Suppressor macrophage treated with lipopolysaccharide for 4 hours (primary cell): ENCODE measurements around the gene TTBK1.

Experiments
- DNase-seq: peaks from one replicate; pipeline ENCODE4 v3.0.0-alpha.2; 2020

The TTBK1 gene

GRCh38 chr6:43226192-43226851 lies 17.0 kb upstream of the TTBK1 start:
- DNase-seq = no peak

GRCh38 chr6:43228951-43229802 lies 14.1 kb upstream of the TTBK1 start, which contains the start of gene DNPH1:
DNPH1 (minus strand) TSS chr6:43229481; CDS start chr6:43229456, 25 bp downstream.
- peak; percentile 83 for DNase-seq

GRCh38 chr6:43229803-43230620 lies 13.3 kb upstream of the TTBK1 start:
- no peak for DNase-seq

- no peak for DNase-seq
Observed at GRCh38 chr6:43231053-43231452, 12.2 kb upstream of the TTBK1 start.

GRCh38 chr6:43231735-43232450 lies 11.4 kb upstream of the TTBK1 start:
- no peak for DNase-seq

- DNase-seq = no peak
Observed at GRCh38 chr6:43235841-43236240, 7.4 kb upstream of the TTBK1 start.

GRCh38 chr6:43239054-43239453 lies 4.2 kb upstream of the TTBK1 start:
- no peak for DNase-seq

- peak; percentile 52 for DNase-seq
Observed at GRCh38 chr6:43240950-43241349, 2.3 kb upstream of the TTBK1 start.

- no peak for DNase-seq
Observed at GRCh38 chr6:43241446-43241845, 1.8 kb upstream of the TTBK1 start.

GRCh38 chr6:43243664-43244321 lies 512 bp downstream of the TTBK1 start:
- no peak for DNase-seq

- DNase-seq = peak; percentile 27
Observed at GRCh38 chr6:43246301-43247113, 3.2 kb downstream of the TTBK1 start.

GRCh38 chr6:43247114-43247999 lies 4.1 kb downstream of the TTBK1 start:
- peak; percentile 60 for DNase-seq

GRCh38 chr6:43248101-43248500 lies 4.8 kb downstream of the TTBK1 start:
- no peak for DNase-seq

- DNase-seq = no peak
Observed at GRCh38 chr6:43248791-43249190, 5.5 kb downstream of the TTBK1 start.

GRCh38 chr6:43250992-43251373 lies 7.7 kb downstream of the TTBK1 start:
- DNase-seq = no peak

GRCh38 chr6:43253401-43253800 lies 10.1 kb downstream of the TTBK1 start:
- DNase-seq = no peak

GRCh38 chr6:43254138-43254817 lies 11.0 kb downstream of the TTBK1 start:
- peak; percentile 80 for DNase-seq

- no peak for DNase-seq
Observed at GRCh38 chr6:43254846-43255245, 11.6 kb downstream of the TTBK1 start.

- no peak for DNase-seq
Observed at GRCh38 chr6:43255408-43256054, 12.2 kb downstream of the TTBK1 start.
